HG03442 (cell line): ENCODE data around the gene TXNDC16.

Experiments
- ATAC-seq: cut with Tn5 transposase; IDR thresholded peaks from one replicate; pipeline ENCODE4 v1.9.1; 2021; ENCODE audit warnings: mild to moderate bottlenecking, moderate library complexity; ENCODE audit not compliant: unreplicated experiment

The TXNDC16 gene

DNA sequence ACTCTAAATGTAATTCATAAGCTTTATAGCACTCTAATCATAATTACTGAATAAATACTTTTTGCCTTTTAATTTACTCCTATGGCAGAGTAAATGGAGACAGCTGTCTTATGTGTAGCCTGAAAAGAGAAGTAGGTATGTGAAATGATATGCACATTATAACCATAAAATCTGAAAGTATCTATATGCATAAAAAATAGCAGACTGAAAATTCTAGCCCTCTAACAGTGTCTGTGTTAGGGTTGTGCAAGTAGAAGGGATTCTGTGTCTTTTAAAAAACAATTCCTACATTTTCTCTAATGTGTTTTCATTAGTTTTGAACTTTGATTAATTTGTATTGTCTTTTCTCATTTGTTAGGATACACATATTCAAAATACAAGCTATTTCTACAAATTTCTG lies 94.9 kb downstream of the TXNDC16 start:
- ATAC-seq = no peak

- ATAC-seq = no peak
Observed at GRCh38 chr14:52455291-52456088, 96.8 kb downstream of the TXNDC16 start.

- ATAC-seq = no peak
Observed at GRCh38 chr14:52447236-52447635, 105.1 kb downstream of the TXNDC16 start.

GRCh38 chr14:52446355-52446754 lies 106.0 kb downstream of the TXNDC16 start:
- ATAC-seq = no peak

DNA sequence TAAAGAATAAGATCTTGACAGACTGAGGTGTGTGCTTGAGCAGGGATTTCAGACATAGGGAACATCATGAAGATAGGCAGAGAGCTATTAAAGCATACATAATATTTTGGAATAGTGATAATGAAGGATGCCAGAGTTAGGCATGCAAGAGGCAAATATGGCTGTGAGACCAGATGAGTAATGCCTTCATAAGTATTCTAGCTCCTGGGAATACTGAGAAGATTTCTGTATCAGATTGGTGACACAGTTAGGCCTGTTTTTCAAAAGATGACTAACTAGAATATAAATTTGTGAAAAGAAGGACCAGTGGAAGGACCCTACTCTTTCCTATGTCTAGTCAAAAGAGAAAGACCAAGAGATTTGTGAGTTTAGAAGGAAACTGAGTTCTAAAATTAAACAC lies 108.8 kb downstream of the TXNDC16 start:
- ATAC-seq = no peak

- ATAC-seq = no peak
Observed at GRCh38 chr14:52442602-52443001, 109.7 kb downstream of the TXNDC16 start.

GRCh38 chr14:52442166-52442565 lies 110.1 kb downstream of the TXNDC16 start:
- no peak for ATAC-seq

- ATAC-seq = no peak
Observed at GRCh38 chr14:52439476-52439875, 112.8 kb downstream of the TXNDC16 start.

DNA sequence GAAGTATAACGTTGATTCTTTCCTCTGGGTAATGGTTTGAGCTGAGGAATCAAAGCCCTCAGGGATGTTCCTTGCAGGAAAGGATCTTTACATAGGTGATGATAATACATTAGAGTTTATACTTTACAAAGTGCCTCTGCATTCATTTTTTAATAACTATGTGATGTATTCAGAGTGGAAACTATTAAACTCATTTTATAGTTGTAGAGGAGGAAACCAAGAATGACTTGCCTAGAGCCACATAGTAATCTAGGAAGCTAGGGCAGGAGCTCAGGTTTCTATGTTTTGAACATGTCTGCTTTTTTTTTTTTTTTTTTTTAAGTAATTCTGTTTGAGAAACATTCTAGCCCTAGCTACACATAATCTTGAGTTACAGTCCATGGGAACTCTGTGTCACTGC lies 117.3 kb downstream of the TXNDC16 start:
- no peak for ATAC-seq

DNA sequence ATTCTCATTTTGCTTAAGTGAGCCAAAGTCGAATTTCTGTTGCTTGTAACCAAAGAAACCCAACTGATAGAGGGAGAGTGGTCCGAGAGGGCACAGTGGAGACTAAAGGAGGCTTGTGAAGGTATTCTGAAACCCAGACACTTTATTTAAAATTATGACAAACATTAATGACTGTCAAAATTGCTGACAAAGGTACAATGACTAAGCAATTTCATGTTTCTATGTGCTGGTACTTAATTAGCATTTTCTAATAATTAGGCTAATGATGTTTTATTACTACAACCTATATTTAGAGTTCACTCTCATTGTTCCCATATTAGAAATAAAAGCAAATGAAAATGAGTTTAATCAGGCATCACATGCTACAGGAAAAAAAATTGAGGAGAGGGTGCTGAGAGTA lies 121.8 kb downstream of the TXNDC16 start:
- ATAC-seq = no peak

DNA sequence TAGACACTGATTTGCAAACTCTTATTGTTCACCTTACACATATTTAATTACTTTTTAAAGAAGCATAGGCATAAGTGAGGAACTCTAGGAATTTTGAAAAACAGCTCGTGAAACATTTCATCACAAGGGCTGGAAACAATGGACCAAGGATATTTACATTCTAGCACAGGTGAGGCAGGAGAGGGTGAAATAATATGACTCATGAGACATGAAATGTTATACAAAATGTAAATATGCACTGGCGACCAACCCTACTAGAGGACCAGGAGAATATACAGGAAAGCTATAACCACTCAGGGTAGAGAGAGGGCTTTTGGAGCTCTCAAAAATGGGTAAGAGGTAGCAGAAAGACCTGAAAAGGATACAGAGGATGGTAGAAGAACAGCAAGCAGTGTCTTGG lies 122.9 kb downstream of the TXNDC16 start:
- no peak for ATAC-seq

GRCh38 chr14:52427460-52427859 lies 124.8 kb downstream of the TXNDC16 start:
- ATAC-seq = no peak

- ATAC-seq = no peak
Observed at GRCh38 chr14:52422650-52423356, 129.5 kb downstream of the TXNDC16 start.

- ATAC-seq = no peak
Observed at GRCh38 chr14:52417139-52417538, 135.2 kb downstream of the TXNDC16 start.

GRCh38 chr14:52413729-52414408 lies 138.4 kb downstream of the TXNDC16 start:
- ATAC-seq = no peak

- no peak for ATAC-seq
Observed at GRCh38 chr14:52412426-52412825, 139.9 kb downstream of the TXNDC16 start.

GRCh38 chr14:52405314-52405713 lies 147.0 kb downstream of the TXNDC16 start:
- ATAC-seq = no peak

DNA sequence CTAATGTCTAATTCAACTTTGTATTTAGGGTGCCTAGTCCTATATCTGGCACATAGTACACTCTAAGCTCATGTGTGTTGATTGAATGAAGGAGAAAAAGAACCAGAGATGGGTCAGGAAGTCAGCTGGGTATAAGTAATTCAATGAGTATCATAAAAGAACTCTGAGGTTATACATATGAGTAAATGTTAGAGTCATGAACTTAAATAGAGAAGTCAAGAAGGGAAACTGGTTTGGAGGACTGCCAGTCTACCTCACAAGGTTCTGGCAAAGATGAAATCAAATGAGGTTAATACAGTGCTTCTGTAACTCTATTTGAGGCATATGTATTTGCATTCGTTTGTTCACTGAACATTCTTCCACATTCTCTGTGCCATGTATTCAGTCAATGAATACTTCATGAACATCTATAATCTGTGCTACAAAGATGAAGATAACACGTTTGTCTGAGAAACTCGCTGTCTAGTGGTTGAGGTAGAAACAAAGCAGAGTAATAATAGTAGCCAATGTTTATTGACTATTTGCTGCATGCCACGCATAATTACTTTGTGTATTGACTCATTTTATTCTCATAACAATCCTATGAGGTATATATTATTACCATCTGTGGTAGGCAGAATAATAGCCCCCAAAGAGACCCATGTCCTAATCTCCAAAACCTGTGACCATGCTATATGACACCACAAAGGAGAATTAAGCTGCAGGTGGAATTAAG lies 149.3 kb downstream of the TXNDC16 start:
- peak; percentile 70 for ATAC-seq

DNA sequence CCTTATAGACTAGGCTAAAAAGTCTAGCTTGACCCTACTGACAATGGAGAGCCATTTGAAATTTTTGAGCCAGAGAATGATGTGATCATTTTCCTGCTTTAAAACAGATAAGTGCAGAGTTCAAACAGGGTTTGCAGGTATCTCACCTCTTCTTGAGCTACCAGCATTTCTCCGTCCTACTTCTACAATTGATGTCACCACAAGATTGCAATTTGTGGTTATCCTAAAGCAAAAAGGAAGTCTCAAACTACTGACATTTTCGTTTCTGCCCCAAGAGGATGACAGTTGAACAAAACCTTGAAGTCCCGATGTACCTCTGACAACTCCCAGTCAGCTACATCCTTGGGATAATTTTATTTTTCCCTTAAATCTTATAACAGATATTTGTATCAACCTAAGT lies 151.5 kb downstream of the TXNDC16 start:
- no peak for ATAC-seq

DNA sequence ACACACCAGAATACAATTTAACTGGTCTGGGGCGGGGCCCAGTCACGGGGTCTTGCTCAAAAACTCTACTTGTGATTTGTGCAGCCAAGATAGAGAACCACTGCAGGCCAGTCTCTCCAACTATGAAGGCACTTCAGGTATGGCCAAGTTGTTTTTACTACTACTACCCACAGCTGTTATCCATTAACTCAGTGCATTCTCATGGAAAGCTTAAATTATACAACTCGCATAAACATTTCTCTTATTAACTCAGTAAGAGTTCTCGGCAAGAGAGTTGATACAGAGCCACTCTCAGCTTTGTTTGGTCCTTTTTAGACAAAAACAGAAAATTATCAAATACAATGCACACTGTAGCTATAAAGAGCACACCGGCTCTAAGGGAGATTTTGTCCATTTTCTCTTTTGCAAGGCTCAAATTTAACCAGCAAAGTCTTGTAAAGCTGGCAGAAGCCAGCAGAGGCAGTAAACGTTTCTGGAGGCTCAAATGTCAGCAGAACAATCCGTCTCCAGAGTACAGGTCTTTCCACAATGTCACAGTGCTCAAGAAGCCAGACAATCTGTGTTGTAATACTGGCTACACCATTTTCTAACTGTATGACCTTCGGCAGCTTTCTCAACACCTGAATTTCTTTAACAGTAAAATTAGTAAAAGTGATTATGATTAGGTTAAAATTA lies 152.2 kb downstream of the TXNDC16 start:
- no peak for ATAC-seq

DNA sequence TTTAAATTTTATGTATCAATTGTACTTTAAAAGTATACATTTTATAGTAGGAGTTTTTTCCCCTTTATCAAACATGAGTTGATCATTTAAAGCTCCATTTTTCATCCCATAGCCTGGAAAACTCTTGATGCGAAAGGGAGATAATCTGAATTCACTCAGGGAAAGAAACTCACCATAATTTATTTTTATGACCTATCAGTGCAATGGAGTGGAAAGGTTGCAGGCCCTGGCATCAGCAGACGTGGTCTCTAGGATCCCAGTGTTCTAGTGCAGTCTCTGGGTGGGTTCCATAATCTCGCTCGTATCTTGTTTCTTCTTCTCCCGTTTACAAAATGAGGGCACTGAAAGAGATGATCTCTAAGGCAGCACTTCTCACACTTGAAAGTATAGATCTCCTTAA lies 153.2 kb downstream of the TXNDC16 start:
- ATAC-seq = no peak
